Activated CD4-positive, CD25-positive, alpha-beta regulatory T cell treated with anti-CD3 and anti-CD28 coated beads, Interleukin-2, amount 50 U/mL, for 72 hours (primary cell): ENCODE results near the gene ZMYND10.
A peak's percentile ranks its signal among the peaks of the same experiment; 100 is the strongest.

ENCODE experiments used
- DNase-seq: peaks from one replicate; pipeline ENCODE4 v3.0.0; 2021

The ZMYND10 gene

DNA sequence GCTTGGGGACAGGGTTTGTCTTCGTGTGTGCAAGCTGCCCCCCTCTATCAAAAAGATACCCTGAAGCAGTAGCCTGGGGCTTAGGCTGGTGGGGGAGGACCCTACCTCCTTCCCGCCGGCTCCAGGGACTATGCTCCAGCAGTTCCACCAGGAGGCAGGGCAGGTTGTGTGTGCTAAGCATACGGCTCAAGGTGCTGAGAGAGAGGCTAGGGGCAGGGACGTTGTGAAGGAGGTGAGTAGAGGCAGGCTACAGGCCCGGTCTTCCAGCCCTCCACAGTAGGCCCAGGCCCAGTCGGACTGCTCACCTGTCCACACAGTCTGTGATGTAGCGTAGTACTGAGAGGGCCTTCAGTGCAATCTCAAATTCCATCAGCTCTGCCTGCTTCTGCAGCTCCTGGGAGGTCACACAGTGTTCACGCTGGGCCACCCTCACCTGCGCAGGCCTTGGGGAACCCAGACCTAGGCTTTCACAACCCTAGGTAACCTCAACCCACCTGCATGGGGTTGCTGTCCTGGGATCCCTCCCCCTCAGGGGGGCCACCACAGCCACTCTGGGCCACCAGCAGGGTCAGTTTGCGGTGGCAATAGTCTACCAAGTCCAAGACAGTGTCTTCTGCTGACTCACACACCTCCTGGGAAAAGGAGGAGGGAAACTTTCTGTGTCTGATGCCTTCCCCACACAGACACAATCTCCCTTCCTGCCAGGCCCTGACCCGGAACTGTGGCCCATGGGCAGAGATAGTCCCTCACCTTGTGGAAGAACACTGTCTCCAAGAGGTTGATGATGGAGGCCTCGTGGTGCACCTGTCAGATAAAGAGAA lies 2.5 kb downstream of the ZMYND10 start:
- no peak for DNase-seq

DNA sequence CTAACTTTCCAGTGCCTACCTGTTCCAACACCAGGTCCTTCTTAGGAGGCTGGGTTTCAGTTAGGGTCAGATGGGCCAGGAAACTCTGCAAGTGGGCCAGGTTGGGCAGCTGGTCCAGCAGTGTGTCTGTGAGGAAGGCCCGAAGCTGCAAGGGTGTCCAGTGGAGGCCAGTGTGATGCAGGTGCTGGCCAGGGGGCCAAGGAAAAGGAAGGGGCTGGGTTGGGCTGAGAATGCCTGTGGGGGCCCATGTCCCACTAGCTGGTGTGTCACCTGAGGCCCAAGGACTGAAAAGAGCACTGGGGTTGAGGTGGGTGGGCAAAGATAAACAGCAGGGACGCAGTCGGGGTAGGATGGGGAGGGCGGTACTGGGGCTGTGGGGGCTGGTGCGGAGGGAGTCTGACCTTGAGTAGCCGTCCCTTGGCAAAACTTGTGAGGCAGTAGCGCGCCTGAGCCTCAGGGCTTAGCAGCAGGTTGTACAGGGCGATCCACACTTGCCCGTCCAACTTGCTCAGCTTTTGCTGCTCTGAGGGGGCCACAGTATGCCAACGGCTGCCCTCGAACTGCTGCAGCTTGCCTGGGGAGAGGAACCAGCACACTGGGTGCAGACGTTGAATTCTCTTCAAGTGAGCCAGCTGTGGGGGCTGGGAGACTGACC lies 3.4 kb downstream of the ZMYND10 start:
- no peak for DNase-seq

DNA sequence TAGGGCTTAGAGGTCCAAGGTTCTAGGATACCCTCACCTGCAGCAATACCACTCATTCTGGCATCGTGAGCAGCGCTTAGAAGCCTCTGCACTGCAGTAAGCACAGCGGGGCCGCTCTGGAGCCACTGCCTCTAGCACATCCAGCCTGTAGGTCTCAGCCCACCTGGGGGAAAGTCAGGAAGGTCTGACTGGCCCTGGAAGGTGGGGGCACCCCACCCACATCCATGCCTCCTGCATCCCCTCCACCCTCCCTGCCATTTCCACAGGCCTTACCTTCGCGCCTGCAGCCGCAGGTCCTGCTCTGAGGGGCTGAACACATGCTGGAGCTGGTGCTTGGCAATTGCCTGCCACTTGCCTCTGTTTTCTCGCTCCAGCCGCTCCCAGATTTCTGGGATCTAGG lies 4.0 kb downstream of the ZMYND10 start:
- DNase-seq, result no peak

DNA sequence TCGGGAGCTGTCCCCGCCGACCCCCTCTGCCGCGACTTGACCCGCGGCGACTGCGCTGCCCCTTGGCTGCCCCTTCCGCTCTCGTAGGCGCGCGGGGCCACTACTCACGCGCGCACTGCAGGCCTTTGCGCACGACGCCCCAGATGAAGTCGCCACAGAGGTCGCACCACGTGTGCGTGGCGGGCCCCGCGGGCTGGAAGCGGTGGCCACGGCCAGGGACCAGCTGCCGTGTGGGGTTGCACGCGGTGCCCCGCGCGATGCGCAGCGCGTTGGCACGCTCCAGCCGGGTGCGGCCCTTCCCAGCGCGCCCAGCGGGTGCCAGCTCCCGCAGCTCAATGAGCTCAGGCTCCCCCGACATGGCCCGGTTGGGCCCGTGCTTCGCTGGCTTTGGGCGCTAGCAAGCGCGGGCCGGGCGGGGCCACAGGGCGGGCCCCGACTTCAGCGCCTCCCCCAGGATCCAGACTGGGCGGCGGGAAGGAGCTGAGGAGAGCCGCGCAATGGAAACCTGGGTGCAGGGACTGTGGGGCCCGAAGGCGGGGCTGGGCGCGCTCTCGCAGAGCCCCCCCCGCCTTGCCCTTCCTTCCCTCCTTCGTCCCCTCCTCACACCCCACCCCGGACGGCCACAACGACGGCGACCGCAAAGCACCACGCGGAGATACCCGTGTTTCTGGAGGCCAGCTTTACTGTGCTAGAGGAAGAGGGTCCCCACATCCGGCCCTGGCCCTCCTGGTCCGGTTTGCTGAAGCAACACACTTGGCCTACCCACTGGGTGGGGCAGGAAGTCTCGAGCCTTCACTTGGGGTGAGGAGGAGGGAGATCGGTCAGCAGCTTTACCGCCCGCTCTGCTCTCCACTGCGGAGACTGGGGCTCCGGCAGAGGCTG lies 4.8 kb downstream of the ZMYND10 start, which contains the start of gene RASSF1:
Gene RASSF1 (minus strand): TSS at position 389 of the 882 bp plus-strand sequence. CDS start 31 bp downstream, at position 358.
- DNase-seq, result peak; percentile 64

DNA sequence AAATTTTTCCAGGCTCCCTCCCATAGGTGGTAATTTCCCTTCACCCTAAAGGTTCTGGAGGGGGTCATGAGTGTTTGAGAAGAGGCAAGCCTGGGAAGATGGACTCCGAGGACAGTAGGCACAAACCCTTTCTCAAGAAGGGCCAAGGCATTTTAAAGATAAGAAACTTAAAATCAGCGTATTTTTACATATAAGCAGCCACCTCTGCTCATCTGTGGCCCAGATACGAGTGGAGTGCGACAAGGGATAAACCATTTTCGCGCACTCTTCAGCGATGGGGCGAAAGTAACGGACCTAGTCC lies 5.4 kb downstream of the ZMYND10 start:
- no peak for DNase-seq

GRCh38 chr3:50339485-50340146 lies 5.9 kb downstream of the ZMYND10 start:
- no peak for DNase-seq

- DNase-seq, result no peak
Observed at GRCh38 chr3:50338965-50339364, 6.6 kb downstream of the ZMYND10 start.

DNA sequence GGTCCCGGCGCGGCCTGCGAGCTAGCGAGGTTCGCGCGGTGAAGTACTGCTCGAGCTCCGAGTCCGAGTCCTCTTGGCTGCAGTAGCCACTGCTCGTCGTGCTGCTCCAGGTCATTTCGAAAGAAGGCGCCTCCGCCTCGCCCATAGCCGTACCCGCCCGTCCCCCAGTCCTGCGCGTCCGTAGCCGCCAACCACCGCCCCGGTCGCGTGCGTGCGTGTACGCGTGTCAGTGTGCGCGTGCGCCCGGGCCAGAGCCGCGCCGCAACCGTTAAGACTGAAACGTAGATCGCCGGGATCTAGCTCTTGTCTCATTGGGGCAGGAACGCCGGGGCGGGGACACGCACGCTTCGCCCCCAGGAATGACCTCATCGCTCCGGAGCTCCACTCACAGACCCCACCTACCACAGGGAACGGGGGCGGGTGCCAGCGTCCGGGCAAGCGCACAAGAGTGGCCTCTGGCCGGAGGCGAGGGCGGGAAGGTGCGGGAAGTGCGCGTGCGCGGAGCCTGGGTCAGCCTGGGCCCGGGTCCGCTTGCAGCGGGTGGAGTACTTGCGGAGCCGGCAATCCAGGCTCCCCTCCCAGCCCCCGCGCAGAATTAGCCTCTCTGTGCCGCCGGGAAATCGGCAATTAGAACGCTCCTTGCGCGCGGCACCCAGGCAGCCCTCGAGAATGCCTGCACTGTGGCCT lies 8.2 kb downstream of the ZMYND10 start:
- peak; percentile 95 for DNase-seq

DNA sequence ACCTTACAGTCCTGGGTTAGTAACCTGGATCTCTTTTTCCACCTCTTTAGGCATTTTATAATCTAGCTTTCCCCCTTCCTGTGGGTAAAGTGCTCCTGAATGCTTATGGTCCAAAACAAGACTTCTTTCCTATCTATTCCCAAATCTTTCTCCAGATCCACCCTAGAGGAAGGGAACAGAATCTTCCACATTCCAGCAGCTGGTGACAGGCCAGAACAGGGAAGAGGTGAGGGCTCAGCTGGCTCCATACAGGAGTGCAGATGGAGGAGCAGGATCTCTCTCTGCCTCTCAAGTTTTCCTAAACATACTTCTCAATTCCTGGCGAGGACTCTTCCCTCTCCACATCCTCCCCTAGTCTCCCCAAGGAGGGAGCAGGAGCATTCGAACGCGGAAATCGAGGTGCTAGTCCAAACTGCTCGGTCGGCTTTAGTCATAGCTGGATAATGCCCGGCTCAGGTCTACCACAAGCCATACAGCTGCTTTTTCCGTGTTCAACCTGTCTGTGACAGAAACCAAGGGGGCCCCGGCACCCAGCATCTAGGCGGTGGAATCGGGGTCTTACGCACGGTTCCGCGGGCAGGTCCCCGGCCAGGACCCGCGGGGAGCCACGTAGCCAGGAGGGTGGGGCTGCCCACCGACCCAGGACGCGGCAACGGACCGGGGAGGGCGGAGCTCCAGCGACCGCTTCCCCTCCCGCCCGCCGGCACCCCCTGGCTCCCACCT lies 8.9 kb downstream of the ZMYND10 start:
- no peak for DNase-seq

DNA sequence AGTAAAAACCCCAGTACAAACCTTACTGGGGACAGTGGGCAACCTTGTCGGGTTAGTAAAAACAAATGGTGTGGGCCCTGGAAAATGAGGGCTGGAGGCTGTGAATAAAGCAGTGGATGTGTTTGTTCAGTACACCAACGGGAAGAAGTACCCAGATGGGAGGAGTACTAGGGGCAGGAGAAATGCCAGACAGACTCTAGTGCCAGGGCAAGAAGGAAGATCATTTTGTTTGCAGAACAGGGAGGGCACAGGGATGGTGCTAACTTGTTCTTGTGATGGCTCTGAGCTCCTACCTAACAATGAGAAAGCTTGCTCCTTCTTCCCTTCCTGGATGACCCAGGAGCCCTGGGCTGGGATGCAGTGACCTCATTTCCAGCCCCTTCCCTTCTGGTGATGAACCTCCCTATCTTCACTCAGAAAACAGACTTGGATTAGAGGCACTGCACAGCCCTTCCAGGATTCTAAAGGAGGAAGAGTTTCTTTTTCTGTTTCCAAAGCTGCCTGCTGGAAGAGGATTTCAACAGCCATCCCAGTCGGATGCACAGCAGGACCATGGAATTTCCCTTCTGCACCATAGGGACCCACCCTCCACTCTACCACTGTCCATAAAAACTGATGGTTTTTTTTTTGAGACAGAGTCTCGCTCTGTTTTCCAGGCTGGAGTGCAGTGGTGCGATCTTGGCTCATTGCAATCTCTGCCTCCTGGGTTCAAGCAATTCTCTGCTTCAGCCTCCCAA lies 11.0 kb downstream of the ZMYND10 start:
- no peak for DNase-seq

DNA sequence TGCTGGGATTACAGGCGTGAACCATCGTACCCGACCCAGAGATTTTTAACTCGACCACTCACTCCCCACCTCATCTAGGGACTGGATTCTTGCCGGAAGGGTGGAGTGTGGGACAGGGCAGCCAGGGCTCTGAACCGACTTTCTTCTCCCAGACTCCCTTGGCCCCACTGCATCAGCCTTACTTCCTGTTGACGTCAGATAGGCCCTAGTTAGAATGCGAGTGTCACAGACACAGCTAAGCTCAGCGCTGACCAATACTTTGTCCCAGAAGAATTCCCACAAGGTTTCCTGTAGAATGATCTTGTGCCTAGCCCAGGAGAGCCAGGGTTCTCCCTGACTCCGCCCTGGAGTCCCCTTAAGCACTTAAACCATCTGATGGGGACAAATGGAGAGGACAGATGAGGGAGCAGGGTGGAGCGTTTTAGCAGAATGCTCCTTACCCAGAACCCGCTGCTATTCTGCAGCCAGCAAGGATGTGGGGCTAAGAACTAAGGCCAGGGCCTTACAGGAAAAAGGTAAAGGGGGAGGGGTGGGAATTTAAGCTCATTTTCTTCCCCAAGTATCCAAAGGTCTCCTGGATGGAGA lies 11.7 kb downstream of the ZMYND10 start:
- DNase-seq, result no peak

- no peak for DNase-seq
Observed at GRCh38 chr3:50331364-50331907, 14.1 kb downstream of the ZMYND10 start.

DNA sequence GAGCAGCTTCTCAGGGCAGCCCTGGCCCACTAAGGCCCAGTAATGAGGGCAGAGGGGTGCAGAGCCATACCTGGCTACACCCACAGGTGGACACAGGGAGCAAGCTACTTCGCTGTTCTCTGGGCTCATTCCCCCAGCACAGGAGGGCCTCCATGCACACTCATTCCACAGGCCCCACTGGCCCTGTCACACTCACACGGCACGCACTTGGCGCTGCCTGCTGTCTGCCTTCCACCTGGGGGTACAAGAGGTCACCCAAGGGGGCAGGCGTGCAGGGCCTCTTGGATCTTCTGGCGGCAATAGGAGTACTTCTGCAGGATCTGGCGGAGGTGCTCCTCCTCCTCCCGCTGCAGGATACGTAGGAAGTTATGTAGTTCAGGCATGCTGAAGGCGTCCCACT lies 15.2 kb downstream of the ZMYND10 start:
- no peak for DNase-seq

- DNase-seq, result peak; percentile 93
Observed at GRCh38 chr3:50327943-50328691, 17.4 kb downstream of the ZMYND10 start, which contains the start of gene TUSC2. TUSC2 (minus strand) TSS chr3:50328223; CDS start chr3:50328099, 124 bp downstream.

DNA sequence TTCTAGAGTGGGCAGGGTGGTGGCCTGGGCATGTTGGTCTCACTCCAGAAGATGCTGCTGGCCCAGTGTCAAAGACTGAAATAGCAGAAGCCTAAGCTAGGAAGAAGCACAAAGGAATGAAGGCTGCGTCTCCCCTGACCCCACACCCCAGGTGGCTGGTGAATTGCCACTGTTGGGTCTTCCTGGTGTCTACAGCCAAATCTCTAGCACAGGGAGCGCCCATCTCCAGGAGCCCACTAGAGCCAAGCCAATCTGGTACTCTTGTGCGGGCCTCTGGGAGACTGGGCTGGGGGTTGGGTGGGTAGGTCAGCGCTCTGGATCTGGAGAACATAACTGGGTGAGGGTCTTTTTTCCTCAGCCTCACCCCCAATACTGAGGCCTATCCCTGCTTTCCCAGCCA lies 18.4 kb downstream of the ZMYND10 start:
- no peak for DNase-seq

DNA sequence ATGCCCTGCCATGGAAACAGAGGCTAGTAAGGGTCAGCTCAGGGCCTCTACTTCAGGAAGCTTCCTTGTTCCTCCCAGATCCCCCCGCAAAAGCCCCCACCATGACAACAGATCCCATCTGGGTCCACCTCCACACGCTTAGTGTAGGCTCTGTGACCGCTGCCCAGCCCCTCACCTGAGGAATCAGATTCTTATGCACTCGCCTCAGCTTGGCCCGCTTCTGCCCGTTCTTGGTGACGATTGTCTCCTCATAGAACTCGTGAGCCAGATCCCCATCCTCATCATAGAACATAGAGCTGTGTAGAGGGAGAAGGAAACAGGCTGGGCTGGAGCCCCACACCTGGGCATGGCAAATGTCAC lies 19.4 kb downstream of the ZMYND10 start:
- no peak for DNase-seq

- no peak for DNase-seq
Observed at GRCh38 chr3:50325497-50326181, 19.9 kb downstream of the ZMYND10 start.

GRCh38 chr3:50325113-50325480 lies 20.4 kb downstream of the ZMYND10 start:
- DNase-seq, result no peak
